Fibroblast of pulmonary artery (primary cell): Measurements from ENCODE around the gene CALR.

Experiments used
- DNase-seq: peaks from one replicate; pipeline ENCODE4 v3.0.0-alpha.2; 2010; ENCODE audit warnings: low read depth
- H3K4me3 ChIP-seq: replicated peaks from 2 replicates; pipeline ENCODE4 v1.5.1; 2011; ENCODE audit warnings: low read depth, mild to moderate bottlenecking, control low read depth, low read length, moderate library complexity
- CTCF ChIP-seq: IDR thresholded peaks from 2 replicates; pipeline ENCODE4 v1.5.1; 2011; ENCODE audit warnings: mild to moderate bottlenecking, control low read depth, low read length, inconsistent platforms; ENCODE audit errors: missing control alignments

Gene CALR

GRCh38 chr19:12984683-12985048 lies 46.3 kb downstream of the CALR start:
- no peak for DNase-seq
- no peak overlapping the region for H3K4me3 ChIP-seq
- no peak for TF ChIP-seq CTCF

GRCh38 chr19:12985049-12985776 lies 46.8 kb downstream of the CALR start:
- H3K4me3 ChIP-seq: no peak overlapping the region
- no peak for DNase-seq
- TF ChIP-seq CTCF: no peak

- H3K4me3 ChIP-seq: no peak overlapping the region
- no peak for TF ChIP-seq CTCF
- no peak for DNase-seq
Measured at GRCh38 chr19:12986726-12987125, 48.3 kb downstream of the CALR start.

GRCh38 chr19:12987190-12987589 lies 48.8 kb downstream of the CALR start:
- DNase-seq: no peak
- TF ChIP-seq CTCF: no peak
- no peak overlapping the region for H3K4me3 ChIP-seq

GRCh38 chr19:12987781-12988180 lies 49.4 kb downstream of the CALR start:
- no peak for TF ChIP-seq CTCF
- no peak overlapping the region for H3K4me3 ChIP-seq
- no peak for DNase-seq

GRCh38 chr19:12990431-12990830 lies 52.0 kb downstream of the CALR start:
- no peak for DNase-seq
- no peak for TF ChIP-seq CTCF
- no peak overlapping the region for H3K4me3 ChIP-seq

- DNase-seq: no peak
- no peak for TF ChIP-seq CTCF
- no peak overlapping the region for H3K4me3 ChIP-seq
Measured at GRCh38 chr19:12990853-12991252, 52.4 kb downstream of the CALR start.
